Activated T-helper 1 cell treated with Interleukin-2 at 50 U/mL for 16 hours (primary cell): ENCODE measurements around the gene TGOLN2.
"Not testable (repeated sequence)": the region's sequence is repeated elsewhere in the genome, so short reads cannot be mapped to it uniquely, and the experiment has no call there.

ENCODE experiments used
- DNase-seq: peaks from one replicate; pipeline ENCODE4 v3.0.0-alpha.2; 2020; ENCODE audit warnings: low read depth

TGOLN2 gene

GRCh38 chr2:85327822-85328617 lies at the start of gene TGOLN2:
Gene TGOLN2 (minus strand): TSS chr2:85327989. CDS start chr2:85327962, 27 bp downstream.
- DNase-seq, result peak; percentile 89

- no peak for DNase-seq
Observed at GRCh38 chr2:85377083-85377482, 49.3 kb upstream of the TGOLN2 start.

GRCh38 chr2:85376291-85377065 lies 48.7 kb upstream of the TGOLN2 start:
- DNase-seq, result no peak

GRCh38 chr2:85371045-85371444 lies 43.3 kb upstream of the TGOLN2 start:
- DNase-seq, result no peak

GRCh38 chr2:85369500-85369899 lies 41.7 kb upstream of the TGOLN2 start:
- no peak for DNase-seq

GRCh38 chr2:85368921-85369320 lies 41.1 kb upstream of the TGOLN2 start:
- no peak for DNase-seq

- DNase-seq, result no peak
Observed at GRCh38 chr2:85367180-85367579, 39.4 kb upstream of the TGOLN2 start.

GRCh38 chr2:85362653-85363387 lies 35.0 kb upstream of the TGOLN2 start:
- DNase-seq, result not testable (repeated sequence)

GRCh38 chr2:85357736-85358135 lies 29.9 kb upstream of the TGOLN2 start:
- DNase-seq, result no peak

- DNase-seq, result no peak
Observed at GRCh38 chr2:85356186-85356585, 28.4 kb upstream of the TGOLN2 start.

- no peak for DNase-seq
Observed at GRCh38 chr2:85355521-85355920, 27.7 kb upstream of the TGOLN2 start.

- DNase-seq, result no peak
Observed at GRCh38 chr2:85355073-85355410, 27.3 kb upstream of the TGOLN2 start.

- peak; percentile 93 for DNase-seq
Observed at GRCh38 chr2:85354286-85355072, 26.7 kb upstream of the TGOLN2 start, which contains the start of the genes ELMOD3 and RETSAT. Gene ELMOD3 (plus strand): TSS chr2:85354769. CDS start chr2:85357199, 2,430 bp downstream. Gene RETSAT (minus strand): TSS chr2:85354528. CDS start chr2:85354507, 21 bp downstream.

GRCh38 chr2:85353876-85354285 lies 26.1 kb upstream of the TGOLN2 start:
- no peak for DNase-seq

GRCh38 chr2:85347599-85347998 lies 19.8 kb upstream of the TGOLN2 start:
- no peak for DNase-seq

- DNase-seq, result no peak
Observed at GRCh38 chr2:85344356-85344954, 16.7 kb upstream of the TGOLN2 start.

- DNase-seq, result not testable (repeated sequence)
Observed at GRCh38 chr2:85343207-85343895, 15.6 kb upstream of the TGOLN2 start.

GRCh38 chr2:85342156-85342555 lies 14.4 kb upstream of the TGOLN2 start:
- no peak for DNase-seq

GRCh38 chr2:85341269-85342029 lies 13.7 kb upstream of the TGOLN2 start:
- DNase-seq, result no peak
